Esophagus muscularis mucosa (tissue), 3 donors: ENCODE measurements around the gene GOLGA2.

Experiments
- CTCF ChIP-seq, 3 experiments: fragments of 200-600 bp in 2 of 3; fragments of 450-650 bp in 1 of 3; sonication (generic) in 2 of 3; IDR thresholded peaks; one replicate each; pipeline ENCODE4 v1.5.1; 2017 to 2019; ENCODE audit warnings: antibody characterized with exemption in 3 of 3, mild to moderate bottlenecking in 2 of 3, moderate library complexity in 1 of 3
- POLR2A ChIP-seq: fragments of 450-650 bp; IDR thresholded peaks from one replicate; pipeline ENCODE4 v1.6.1; 2017; ENCODE audit warnings: antibody characterized with exemption, moderate library complexity, mild to moderate bottlenecking, low read depth

GRCh38 chr9:128249908-128250838 is 25.6 kb downstream of the GOLGA2 start:
- TF ChIP-seq CTCF (IDR thresholded peaks at IDR 0.05) (no peak), POLR2A (no peak)
